Fibroblast of the aortic adventitia (primary cell): ENCODE measurements around the gene LRIG1. TPM values are rescaled to one million over a fixed set of nuclear protein-coding genes. Genes with fewer than 3 reads are reported as not detected.

ENCODE experiments used
- DNase-seq: peaks from one replicate; pipeline ENCODE4 v3.0.0-alpha.2; 2010; ENCODE audit warnings: low read depth
- H3K4me3 ChIP-seq: 2 replicates; pipeline ENCODE4 v1.5.1; 2011; ENCODE audit warnings: low read depth, mild to moderate bottlenecking, control low read depth, low read length, moderate library complexity
- CTCF ChIP-seq: IDR thresholded peaks from 2 replicates; pipeline ENCODE4 v1.5.1; 2011; ENCODE audit warnings: mild to moderate bottlenecking, low read length, control low read depth, inconsistent platforms; ENCODE audit not compliant: insufficient read depth
- total RNA-seq: library from RNA; depleted of rRNA; stranded (reverse); fragments of >200 nt; gene quantifications from 2 replicates; pipeline ENCODE4 v1.2.3, GENCODE V29; 2012; ENCODE audit warnings: low replicate concordance

Gene LRIG1
- total RNA-seq, result 3.9 and 26.4 TPM in 2 replicates

- peak; percentile 95 for DNase-seq
- TF ChIP-seq CTCF, result peak; percentile 44
- peak within 1 kb of the TSS; percentile 88 for H3K4me3 ChIP-seq
Observed at GRCh38 chr3:66500576-66501482, at the start of gene LRIG1. LRIG1 (minus strand) TSS chr3:66501022; CDS start chr3:66500407, 615 bp downstream.

- TF ChIP-seq CTCF, result no peak
- no peak overlapping the region for H3K4me3 ChIP-seq
- DNase-seq, result no peak
Observed at GRCh38 chr3:66544619-66545429, 44.0 kb upstream of the LRIG1 start.

- no peak for TF ChIP-seq CTCF
- no peak for DNase-seq
- no peak overlapping the region for H3K4me3 ChIP-seq
Observed at GRCh38 chr3:66542153-66542552, 41.3 kb upstream of the LRIG1 start.

GRCh38 chr3:66539466-66539989, 38.7 kb upstream of the LRIG1 start:
- no peak for TF ChIP-seq CTCF
- no peak overlapping the region for H3K4me3 ChIP-seq
- DNase-seq, result no peak

GRCh38 chr3:66538390-66538789, 37.6 kb upstream of the LRIG1 start:
- DNase-seq, result no peak
- no peak overlapping the region for H3K4me3 ChIP-seq
- TF ChIP-seq CTCF, result no peak

- no peak for TF ChIP-seq CTCF
- H3K4me3 ChIP-seq, result no peak overlapping the region
- DNase-seq, result no peak
Observed at GRCh38 chr3:66537735-66538134, 36.9 kb upstream of the LRIG1 start.
